Right forelimb (tissue), 1 donor: ENCODE measurements around the gene SUCO.
"Not testable (repeated sequence)": the region's sequence is repeated elsewhere in the genome, so short reads cannot be mapped to it uniquely, and the experiment has no call there.

Experiments
- DNase-seq: peaks from one replicate; pipeline ENCODE4 v3.0.0-alpha.2; 2018

The SUCO gene

DNA sequence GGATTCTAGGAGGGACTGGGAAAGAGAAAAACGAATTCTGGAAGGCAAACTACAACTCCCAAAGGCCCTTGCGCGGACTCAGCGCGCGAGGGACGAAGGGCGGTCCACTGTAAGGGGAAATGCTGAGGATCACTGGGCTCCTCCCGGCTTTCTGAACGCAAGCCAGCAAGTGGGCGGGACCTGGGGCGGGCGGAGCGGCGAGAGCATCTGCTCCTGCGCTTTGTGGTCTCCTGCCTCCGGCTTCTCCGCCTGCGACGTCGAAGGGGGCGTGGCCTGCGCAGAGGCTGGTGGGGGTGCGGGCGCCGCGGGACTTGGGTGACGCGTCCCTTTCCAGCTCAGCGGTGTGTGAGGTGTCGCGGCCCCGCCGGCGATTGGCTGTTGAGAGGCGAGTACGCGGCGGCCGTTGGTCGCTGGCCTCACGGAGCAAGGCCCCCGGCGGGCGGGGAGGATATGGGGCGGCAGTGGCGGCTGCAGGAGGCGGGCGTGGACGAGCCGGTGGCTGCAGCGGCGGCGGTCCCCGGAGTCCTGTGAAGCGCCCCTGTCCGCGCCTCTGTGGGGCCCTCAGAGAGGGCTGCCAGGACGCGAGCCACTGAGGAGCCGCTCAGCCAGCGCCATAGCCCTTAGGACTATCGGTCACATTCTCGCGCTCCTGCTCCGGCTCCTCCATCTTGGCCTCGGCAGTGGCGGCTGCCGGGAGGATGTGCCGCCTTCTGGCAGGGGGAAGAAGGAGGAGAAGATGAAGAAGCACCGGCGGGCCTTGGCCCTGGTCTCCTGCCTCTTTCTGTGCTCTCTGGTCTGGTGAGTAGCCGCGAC lies at the start of gene SUCO:
Gene SUCO (plus strand): TSS at position 451 of the 813 bp plus-strand sequence. CDS start 286 bp downstream, at position 737.
- peak; percentile 100 for DNase-seq

DNA sequence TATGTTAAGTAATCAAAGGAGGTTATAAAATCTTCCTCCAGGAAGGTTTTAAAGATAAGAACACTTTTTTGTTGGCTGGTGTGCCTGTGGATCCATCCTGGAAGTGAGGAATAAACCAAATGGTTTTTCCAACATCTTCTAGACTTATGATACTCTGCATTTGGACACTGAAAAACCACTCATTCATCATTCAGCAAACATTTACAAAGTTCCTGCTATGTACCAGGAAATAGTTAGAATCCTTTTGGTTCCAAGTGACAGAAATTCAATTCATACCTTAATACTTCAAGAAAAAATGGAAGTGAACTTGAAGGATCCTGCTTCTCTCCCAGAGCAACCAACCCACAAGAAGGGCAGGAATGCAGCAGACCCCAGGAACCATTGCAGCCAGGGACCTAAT lies 49.5 kb upstream of the SUCO start:
- DNase-seq, result no peak

GRCh38 chr1:172484252-172484651 lies 48.7 kb upstream of the SUCO start:
- no peak for DNase-seq

DNA sequence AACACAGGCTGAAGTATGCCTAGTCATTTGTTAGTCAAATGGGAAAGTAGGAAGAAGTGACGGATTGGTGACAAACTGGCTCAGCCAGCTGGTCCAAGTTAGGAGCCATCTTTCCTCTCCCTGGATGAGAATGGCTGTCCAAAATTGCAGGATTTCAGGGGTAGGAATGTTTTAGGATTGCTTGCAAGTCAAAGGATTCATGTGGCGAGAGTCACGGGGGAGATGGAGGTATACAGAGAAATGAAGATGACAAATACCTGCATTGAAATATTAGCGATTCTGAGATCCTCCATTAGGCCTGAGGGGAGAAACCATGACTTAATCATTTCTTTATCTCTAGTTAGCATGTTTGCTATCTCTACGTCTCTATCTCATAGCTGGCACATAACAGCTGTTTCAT lies 47.3 kb upstream of the SUCO start:
- no peak for DNase-seq

GRCh38 chr1:172486805-172487454 lies 46.0 kb upstream of the SUCO start:
- no peak for DNase-seq

- no peak for DNase-seq
These were observed 45.4 kb upstream of the SUCO start for GRCh38 chr1:172487550-172487949.

DNA sequence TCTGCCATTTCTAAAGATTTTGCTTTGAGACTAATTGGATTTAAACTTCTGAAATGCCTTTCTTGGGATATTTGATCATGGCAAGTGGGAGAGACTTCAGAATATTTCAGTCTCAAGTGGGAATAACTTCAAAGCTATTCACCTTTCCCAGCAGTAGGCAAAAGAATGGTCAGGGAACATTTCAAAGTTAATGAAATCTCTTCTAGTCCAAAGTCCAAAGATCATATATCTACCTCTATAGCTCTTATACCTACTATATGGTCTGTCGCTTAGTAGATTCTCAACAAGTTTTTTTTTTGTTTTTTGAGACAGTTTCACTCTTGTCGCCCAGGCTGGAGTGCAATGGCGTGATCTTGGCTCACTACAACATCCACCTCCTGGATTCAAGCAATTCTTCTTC lies 44.6 kb upstream of the SUCO start:
- DNase-seq, result no peak

GRCh38 chr1:172489847-172490246 lies 43.1 kb upstream of the SUCO start:
- no peak for DNase-seq

DNA sequence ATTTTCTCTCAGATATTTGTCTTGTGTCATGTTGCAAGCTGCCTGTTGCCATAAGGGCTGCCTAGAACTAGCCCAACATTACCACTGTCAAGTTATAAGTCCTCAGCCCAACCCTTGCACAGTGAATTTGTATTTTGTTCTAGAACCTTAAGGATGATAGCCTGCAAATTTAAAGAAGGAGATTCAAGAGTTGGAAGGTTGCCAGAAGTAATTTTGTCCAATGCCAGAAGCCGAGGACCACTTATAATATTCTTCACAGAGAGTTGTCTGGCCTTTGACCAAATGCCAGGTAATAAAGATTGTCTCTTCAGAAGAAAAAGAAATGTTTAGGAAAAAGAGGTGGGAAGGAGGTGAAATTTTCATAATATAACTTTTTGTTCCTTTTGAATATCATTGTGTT lies 40.5 kb upstream of the SUCO start:
- no peak for DNase-seq

- DNase-seq, result no peak
These were observed 38.8 kb upstream of the SUCO start for GRCh38 chr1:172494166-172494565.

DNA sequence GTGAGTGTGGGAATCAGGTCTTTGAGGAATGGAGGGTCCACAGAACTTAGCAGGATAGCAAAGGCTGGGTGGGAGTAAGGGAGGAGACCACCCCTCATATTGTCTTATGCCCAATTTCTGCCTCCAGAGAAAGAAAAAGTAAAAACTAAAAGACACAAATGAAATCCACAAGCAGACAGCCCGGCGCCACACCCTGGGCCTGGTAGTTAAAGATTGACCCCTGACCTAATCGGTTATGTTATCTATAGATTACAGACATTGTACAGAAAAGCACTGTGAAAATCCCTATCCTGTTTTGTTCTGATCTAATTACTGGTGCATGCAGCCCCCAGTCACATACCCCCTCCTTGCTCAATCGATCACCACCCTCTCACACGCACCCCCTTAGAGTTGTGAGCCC lies 36.8 kb upstream of the SUCO start:
- DNase-seq, result not testable (repeated sequence)

DNA sequence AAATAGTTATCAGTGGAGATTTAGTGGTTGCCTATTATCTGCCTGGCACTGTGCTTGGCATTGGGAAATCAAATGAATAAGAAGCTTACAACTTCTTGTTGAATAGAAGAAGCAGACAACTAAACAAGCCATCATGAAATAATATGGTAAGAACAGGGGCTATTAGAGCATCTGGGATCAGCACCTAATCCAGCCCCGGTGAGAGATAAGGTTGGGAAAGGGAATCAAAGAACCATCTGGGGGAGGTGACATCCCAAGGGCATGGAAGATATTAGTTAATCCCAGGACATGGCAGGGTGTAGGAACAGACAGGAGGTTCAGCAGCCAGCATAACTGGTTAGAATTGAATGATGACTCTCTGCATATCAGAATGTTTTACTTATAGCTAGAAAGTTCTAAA lies 36.3 kb upstream of the SUCO start:
- DNase-seq, result no peak

- no peak for DNase-seq
These were observed 35.7 kb upstream of the SUCO start for GRCh38 chr1:172497230-172497629.

- DNase-seq, result no peak
These were observed 34.1 kb upstream of the SUCO start for GRCh38 chr1:172498857-172499256.

DNA sequence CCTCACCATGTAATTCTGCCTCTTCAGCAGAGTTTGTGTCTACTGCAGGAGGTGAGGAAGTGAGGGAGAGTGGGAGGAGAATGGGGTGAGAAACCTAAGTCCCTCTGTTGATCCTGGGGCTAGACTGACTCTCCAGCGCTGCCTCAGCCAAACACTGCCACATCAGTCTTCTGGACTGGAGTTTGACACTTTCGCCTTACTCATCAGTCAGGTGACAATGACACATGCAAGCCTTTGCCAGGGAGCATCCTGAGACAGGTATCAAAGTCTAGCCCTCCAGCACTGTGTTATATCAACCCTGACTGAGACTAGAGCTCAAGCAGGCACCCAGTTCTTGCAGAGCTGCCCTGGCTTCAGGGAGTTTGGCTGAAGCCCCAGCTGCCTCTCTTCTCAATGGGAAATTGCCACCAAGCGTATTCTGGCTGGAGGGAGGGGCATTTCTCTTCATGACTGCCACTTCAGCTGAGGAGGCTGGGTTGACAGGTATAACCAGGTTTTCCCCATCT lies 33.3 kb upstream of the SUCO start:
- no peak for DNase-seq

DNA sequence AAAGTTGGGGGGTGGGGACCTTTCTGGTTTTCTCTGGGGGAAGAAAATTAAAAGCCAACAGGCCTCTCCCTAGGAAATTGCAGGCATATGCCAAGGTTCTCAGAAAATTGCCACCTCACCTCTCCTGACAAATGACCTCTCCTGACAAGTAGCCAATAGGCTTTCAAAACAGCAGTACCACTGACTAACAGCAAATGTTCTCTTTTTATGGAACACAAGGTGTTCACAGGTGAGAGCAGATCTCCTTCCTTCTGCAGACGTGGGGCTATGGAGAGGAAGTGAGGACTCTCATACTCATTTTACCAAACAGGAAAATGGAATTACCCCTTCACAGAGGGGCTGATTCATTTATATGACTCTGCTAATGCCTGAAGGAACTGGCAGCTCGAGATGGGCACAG lies 32.7 kb upstream of the SUCO start:
- no peak for DNase-seq

DNA sequence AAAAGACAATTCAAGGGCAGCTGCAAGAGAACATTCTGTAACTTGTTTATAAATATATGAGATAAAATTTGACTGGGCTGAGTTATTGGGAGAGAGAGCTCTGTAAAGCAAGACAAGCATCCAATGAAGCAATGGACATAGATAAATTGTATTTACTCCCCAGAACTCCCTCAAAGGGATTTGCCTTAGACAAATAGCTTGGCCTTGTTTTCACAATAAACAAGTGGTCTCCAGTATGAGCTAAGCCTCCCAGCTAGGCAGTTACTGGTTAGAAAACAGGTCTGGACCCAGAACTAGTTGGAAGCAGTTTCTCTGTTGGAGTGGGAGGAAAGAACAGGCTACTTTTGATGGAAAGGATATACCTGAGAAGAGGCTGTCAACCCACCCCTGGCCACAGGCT lies 25.2 kb upstream of the SUCO start:
- DNase-seq, result no peak

- DNase-seq, result no peak
These were observed 22.5 kb upstream of the SUCO start for GRCh38 chr1:172510479-172510878.

- DNase-seq, result no peak
These were observed 20.4 kb upstream of the SUCO start for GRCh38 chr1:172512591-172512990.

DNA sequence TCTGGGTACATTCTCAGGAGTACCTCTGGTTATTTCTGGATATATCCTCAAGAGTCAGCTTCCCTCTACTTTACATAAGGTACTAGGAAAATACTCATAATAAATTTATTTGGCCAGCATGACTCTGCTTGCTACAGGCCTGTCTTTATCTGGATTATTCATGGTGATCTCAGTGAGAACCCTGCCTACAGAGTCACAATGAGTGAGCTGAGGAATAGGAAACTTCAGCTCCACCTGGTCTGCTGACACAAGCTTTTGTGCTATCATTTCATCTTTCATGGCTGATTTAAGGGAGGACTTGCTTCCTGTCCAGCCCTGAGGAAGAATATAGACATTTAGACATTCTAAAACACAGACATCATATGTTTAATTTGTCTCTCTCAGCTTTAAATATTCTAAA lies 19.5 kb upstream of the SUCO start:
- no peak for DNase-seq

DNA sequence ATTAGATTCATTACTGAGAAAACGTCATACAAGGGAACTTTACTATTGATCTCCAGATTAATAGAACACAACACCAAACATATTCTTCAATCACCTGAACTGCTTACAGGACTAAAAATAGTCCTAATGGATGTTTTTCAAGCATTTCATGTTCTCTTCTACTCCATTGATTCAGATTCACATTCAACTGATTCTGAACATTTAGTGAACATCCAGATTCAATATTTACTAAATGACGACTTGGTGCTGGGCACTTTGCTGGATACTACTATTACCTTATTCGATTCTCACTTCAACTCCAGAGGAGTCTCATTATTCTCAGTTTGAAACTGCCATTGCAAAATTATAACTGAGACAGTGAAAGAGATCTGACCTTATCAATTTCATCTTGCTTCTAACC lies 18.8 kb upstream of the SUCO start:
- DNase-seq, result no peak

DNA sequence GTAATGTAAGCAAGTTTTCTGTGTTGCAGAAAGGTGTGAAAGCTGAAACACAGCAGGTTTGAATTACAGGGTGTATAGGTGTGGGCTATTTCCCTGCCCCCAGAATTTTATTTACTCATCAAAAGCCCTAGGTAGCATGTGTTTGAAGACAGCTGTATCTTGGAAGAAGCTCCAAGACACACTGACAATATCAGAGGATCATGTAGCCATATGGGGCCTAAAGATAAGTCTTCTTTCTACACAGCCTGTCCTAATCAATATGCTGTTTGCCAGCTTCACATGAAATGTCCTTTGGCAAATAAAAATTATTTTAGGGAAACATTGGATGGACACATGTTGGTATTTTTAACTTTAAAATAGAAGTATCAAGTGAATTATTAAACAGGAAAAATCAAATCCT lies 17.5 kb upstream of the SUCO start:
- DNase-seq, result no peak

DNA sequence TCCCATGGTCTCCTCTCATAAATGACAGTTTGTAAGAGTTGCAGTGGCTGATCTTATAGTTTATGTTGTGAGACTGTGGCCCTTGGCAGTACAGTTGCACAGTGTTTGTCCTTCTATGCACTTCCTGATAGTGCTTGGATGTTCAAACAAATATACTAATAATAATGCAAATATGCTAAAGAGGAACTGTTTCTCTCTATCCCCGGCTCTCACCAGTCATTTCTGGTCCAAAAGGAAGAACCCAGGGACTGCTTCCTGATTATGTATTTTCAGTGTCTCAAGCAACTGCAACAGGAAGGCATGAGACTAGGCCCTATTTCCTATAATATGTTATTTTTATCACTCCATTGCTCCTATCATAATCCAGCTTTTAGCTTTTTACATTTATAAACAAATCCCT lies 17.0 kb upstream of the SUCO start:
- no peak for DNase-seq

- no peak for DNase-seq
These were observed 15.9 kb upstream of the SUCO start for GRCh38 chr1:172517081-172517480.

- no peak for DNase-seq
These were observed 15.4 kb upstream of the SUCO start for GRCh38 chr1:172517545-172517944.
